GM19455 (cell line): ENCODE results near the gene BCR.

Experiments
- ATAC-seq: cut with Tn5 transposase; IDR thresholded peaks from one replicate; pipeline ENCODE4 v1.9.1; 2021; ENCODE audit not compliant: unreplicated experiment

The BCR gene

DNA sequence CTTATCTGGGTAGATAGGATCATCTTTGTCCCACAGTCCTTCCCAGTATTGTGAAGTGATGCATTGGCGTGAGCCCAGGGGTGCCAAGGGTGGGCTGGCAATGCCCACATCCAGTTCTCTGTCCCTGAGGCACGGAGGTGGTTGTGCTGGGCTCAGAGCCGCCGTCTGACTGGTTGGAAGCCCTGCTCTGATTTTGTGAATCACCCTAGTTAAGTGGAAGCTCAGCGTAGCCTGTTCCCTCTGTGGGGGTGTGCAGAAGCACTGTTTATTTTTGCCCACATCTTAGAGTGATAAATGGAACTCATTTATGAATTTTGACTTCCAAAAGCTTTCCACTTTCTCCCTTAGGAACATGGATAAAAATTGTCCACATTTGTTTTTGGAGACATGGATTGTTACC is 13.6 kb downstream of the BCR start:
- ATAC-seq: no peak

DNA sequence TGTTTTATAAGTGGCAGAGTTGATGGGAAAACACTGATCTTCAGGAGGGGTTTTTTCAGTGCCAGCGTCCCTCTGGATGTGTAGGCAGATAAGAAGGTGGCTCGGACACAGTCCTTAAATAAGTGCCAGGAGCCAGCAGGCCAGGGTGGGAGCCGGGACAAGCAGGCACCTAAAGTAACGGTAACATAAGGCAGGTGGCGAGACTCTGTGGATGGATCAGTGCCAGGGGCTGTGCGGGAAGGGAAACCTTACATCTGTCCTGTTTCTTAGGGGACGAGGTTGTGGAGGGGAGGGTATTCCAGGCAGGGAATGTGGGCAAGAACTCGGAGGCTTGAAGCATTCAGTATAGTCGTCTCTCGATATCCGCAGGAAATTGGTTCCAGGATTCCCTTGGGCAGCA is 15.9 kb downstream of the BCR start:
- no peak for ATAC-seq

- no peak for ATAC-seq
Measured at GRCh38 chr22:23197836-23198235, 17.5 kb downstream of the BCR start.

DNA sequence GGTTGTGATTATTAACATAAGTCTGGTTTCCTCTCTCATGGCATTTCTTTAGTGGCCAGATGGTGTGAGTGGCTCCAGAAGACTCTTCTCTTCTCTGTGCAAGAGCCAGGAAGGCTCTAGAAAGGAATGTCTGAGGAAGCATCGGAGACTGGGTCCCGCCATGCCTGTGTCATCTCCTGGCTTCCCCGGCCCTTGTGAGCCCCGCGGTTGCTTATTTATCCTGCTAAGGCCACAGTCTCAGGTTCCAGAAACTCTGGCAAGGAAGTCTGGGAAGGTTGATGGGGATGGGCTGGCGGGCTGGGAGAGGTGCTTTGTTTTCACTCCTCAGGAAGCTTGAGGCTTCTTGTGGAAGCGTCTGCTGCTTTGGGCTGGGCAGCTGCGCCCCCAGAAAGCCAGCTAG is 18.9 kb downstream of the BCR start:
- no peak for ATAC-seq

DNA sequence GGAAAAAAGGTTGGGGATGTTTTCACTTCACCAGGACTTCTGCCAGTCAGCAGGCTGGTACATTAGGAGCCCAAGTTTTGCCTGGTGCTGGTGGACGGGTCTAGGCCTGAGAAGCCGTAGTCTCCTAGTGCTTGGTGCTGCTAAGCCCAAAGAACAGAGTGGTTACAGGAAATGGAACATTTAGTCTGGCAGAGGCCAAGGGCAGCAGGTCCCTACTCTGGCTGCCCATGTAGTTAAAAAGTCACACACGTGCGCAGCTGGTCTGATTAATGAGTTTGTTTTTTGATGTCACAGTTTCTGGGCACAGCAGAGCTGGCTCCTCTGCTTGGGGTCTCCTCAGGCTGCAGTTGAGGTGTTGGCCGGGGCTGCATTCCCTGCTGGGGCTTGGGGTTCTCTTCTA is 20.6 kb downstream of the BCR start:
- ATAC-seq: no peak

DNA sequence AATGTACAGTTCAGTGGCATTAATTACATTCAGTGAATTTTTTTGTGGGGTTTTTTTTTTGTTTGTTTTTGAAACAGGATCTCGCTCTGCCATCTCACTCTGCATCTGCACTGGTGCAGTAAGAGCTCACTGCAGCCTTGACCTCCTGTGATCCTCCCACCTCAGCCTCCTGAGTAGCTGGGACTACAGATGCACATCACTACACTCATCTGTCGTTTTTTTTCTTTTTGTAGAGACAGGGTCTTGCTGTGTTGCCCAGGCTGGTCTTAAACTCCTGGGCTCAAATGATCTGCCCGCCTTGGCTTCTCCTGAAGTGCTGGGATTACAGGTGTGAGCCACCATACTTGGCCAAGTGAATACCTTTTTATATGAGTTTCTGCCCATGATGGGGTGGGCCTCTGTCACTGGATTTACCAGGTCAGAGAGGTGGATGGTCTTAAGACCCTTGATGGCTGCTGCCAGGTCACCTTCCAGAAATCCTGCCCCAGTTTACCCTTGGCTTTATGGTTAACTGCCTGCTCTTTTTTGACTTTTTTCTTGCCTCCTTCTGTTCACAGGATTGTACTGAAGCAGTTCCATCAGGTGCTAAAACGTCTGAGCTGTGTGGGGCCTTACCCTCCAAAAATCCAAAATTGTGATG is 22.6 kb downstream of the BCR start:
- no peak for ATAC-seq

DNA sequence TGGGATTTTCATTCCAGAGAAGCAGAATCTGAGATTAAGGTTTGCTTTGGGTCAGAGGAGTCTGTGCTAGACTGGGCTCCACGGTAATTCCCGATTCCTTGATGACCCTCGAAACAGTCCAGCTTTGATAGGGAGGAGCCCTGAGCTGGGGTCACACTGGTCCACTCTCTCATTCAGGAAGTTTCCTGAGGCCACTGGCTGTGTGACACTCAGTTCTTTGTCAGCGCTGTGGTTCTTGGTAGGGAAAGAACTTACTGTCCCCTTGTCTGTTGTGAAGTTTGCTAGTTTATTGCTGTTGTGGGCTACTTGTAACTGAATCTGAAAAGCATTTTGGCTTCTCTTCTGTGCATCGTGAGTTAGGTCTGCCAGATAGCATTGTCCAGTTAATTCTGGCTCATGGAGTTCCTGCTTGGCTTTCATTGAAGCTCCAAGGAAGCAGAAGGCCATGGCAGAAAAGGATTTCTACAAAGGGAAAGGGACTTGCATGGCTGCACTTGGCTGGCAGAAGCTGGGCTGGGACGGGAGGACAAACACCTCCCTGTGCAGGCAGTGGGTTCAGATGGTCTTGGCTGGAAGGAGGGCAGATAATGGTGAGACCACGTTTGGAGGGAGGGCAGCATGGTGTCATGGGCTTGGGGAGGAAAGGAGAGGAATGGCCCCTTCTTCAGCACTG is 23.3 kb downstream of the BCR start:
- ATAC-seq: no peak

DNA sequence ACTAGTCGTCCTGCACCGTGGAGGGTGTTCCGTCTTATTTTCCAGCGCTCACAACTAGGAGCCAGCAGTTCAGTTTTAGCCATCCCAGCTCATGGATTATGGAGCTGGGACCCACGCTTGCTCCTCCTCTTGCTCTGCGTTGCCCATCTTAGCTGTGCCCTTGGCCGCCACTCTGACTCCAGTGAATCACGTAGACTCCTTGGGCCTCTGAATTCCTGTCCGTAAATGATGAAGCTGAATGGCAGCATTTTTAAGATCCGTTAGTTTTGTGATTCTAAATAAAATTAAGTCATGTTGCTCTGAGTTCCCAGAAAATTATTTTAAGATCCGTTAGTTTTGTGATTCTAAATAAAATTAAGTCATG is 23.8 kb downstream of the BCR start:
- ATAC-seq: no peak

DNA sequence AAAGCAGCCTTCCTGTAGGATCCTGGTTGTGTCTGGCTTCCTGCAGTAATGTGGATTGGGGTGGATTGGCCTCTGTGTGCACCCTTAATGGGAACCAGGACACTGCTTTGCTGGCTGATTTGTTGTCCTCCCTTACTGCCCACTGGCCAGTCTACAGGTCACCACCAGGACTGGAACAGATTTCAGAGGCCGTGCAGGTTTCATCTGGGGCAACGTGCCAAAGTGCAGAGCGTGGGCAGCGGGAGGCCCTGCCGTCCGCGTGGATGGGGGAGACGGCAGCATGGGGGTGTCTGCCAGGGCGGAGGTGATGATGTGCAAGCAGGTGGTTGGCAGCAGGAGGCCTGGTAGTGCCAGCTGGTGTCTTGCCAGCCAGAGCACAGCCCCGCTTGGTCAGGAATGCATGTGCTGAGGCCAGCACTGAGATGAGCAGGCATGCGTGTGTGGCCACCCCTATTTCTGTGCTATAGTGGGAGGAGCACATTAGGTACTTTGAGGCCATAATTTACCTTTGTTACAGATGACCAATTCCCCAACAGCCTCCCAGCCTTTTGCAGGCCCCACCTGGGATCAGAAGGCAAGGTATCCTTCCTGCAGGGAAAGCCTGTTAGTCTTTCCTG is 24.3 kb downstream of the BCR start:
- ATAC-seq: no peak

- no peak for ATAC-seq
Measured at GRCh38 chr22:23205339-23206049, 25.2 kb downstream of the BCR start.

DNA sequence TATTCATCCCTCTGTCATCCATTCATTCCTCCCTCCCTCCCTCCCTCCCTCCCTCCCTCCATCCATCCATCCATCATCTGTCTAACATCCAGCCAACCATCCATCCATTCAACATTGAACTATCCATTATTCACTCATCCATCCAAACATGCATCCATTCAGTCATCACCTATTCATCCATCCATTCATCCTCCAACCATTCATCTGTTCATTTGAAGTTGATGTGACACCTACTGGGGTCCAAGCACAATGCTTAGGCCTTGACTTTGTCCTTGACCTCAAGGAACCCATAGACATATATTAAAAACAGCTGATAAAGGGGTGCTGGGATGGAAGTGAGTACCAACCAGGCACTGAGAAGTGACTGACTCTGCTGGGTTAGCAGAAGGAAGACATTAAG is 26.6 kb downstream of the BCR start:
- ATAC-seq: no peak

- no peak for ATAC-seq
Measured at GRCh38 chr22:23207729-23208393, 27.6 kb downstream of the BCR start.

- no peak for ATAC-seq
Measured at GRCh38 chr22:23210428-23211170, 30.3 kb downstream of the BCR start.

GRCh38 chr22:23211622-23212021 is 31.3 kb downstream of the BCR start:
- ATAC-seq: no peak

DNA sequence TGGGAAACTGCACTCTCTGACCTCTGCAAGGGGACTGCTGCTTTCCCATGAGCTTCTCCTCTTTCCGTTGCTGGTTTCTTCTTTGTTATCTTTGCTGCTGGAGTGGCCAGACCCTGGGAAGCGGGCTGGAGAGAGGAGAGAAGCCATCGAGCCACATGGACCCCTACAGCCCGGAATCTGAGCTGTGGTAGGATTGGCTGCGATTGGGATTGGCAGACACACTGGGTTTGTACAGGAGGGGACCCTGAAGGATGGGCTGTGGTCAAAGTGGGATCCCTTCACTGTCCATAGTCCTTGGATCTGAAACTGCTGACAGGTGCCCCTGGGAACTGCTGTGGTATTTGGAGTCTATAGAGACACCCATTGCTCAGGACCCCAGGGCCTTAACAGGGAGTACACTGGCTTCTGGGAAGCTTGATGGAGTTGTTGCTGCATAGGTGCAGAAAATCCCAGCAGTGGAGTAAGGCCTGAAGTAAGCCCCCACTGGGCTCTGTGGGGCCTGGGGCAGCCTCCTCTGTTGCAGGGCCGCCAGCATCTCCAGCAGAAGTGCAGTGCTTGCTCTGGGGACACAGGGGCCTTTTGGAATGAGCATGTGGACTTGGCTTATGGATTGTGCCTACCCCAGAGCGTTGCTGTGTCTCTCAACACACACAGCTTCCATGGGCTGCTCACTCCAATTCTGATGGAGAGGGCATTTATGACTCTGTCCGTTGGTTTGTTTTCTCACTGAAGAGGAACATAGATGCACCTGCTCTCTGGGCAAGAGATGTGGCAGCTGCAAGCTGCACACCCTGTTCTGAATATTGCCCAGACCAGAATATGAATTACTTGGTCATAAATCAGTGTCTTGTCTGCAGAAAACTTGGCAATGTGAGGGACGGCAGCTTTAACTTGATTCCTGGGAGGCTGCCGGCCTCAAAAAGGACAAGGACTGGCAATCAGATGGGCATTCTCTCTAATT is 32.0 kb downstream of the BCR start:
- no peak for ATAC-seq

GRCh38 chr22:23213022-23213555 is 32.8 kb downstream of the BCR start:
- ATAC-seq: no peak

GRCh38 chr22:23213581-23214334 is 33.4 kb downstream of the BCR start:
- ATAC-seq: no peak

- ATAC-seq: no peak
Measured at GRCh38 chr22:23214398-23214797, 34.1 kb downstream of the BCR start.
